GM10847 (cell line): Measurements from ENCODE around the gene ZNF771.

ENCODE experiments used
- POLR2A ChIP-seq: IDR thresholded peaks from 2 replicates; pipeline ENCODE4 v1.6.1; 2011; ENCODE audit not compliant: insufficient read length; ENCODE audit errors: extremely low read depth

The ZNF771 gene

GRCh38 chr16:30407102-30407803 lies at the start of gene ZNF771:
Gene ZNF771, plus strand, starts transcription at chr16:30407606. Its CDS starts 448 bp downstream, at chr16:30408054.
- TF ChIP-seq POLR2A = peak; percentile 43

- TF ChIP-seq POLR2A = no peak
These were observed 49.5 kb upstream of the ZNF771 start for GRCh38 chr16:30357715-30358576.

- TF ChIP-seq POLR2A = no peak
These were observed 48.8 kb upstream of the ZNF771 start for GRCh38 chr16:30358577-30358936.

- no peak for TF ChIP-seq POLR2A
These were observed 48.2 kb upstream of the ZNF771 start for GRCh38 chr16:30358990-30359870.

- no peak for TF ChIP-seq POLR2A
These were observed 47.6 kb upstream of the ZNF771 start for GRCh38 chr16:30359871-30360170.

- no peak for TF ChIP-seq POLR2A
These were observed 46.2 kb upstream of the ZNF771 start for GRCh38 chr16:30361180-30361579.

GRCh38 chr16:30365200-30365599 lies 42.2 kb upstream of the ZNF771 start:
- no peak for TF ChIP-seq POLR2A

GRCh38 chr16:30366511-30366910 lies 40.9 kb upstream of the ZNF771 start:
- TF ChIP-seq POLR2A = no peak

GRCh38 chr16:30367349-30368009 lies 39.9 kb upstream of the ZNF771 start:
- no peak for TF ChIP-seq POLR2A

- no peak for TF ChIP-seq POLR2A
These were observed 39.1 kb upstream of the ZNF771 start for GRCh38 chr16:30368122-30368791.

GRCh38 chr16:30368792-30369090 lies 38.7 kb upstream of the ZNF771 start:
- TF ChIP-seq POLR2A = no peak

- no peak for TF ChIP-seq POLR2A
These were observed 38.1 kb upstream of the ZNF771 start for GRCh38 chr16:30369091-30369937.

GRCh38 chr16:30369938-30370455 lies 37.4 kb upstream of the ZNF771 start:
- peak; percentile 59 for TF ChIP-seq POLR2A

- no peak for TF ChIP-seq POLR2A
These were observed 36.8 kb upstream of the ZNF771 start, which contains the start of gene TBC1D10B for GRCh38 chr16:30370456-30371247. Gene TBC1D10B, minus strand, starts transcription at chr16:30370494. Its CDS starts 311 bp downstream, at chr16:30370183.
